Measurements from ENCODE around the gene SKIDA1. TPM values are rescaled to one million over a fixed set of nuclear protein-coding genes. Genes with fewer than 3 reads are reported as not detected.

Gene SKIDA1
- total and polyA plus RNA-seq, 4 experiments from 2014 or later: 0.13 to 0.94 (median 0.56) TPM

- intact Hi-C loops (cut with micrococcal nuclease): no loop called here
- Histone ChIP-seq H3K36me3 (ENCODE audit: insufficient read depth, low read length) (no peaks in the 10 kb centered on the region), H3K27ac (ENCODE audit: low read depth, low read length) (no peak overlapping the region), H3K4me3 (ENCODE audit: low read length in 2 of 2) (no peak overlapping the region), H3K9me3 (ENCODE audit: control insufficient read depth in 1 of 2, low read length in 2 of 2) (no peaks in the 10 kb centered on the region), H3K27me3 (ENCODE audit: insufficient read depth, low read length) (peaks cover 35% of the 10 kb centered on the region), H3K4me1 (ENCODE audit: insufficient read depth, low read length) (peaks cover 18% of the 10 kb centered on the region)
- DNase-seq: no peak
- CTCF ChIA-PET (ENCODE audit: partially characterized antibody): no interaction called here
- no peak overlapping the region for H3K27ac Mint-ChIP-seq
- POLR2A ChIA-PET (ENCODE audit: partially characterized antibody): interaction anchor here (1.1 to 1.2 kb wide), 2 partner anchors 17 to 25 kb away, joined by 3 to 4 read pairs; no protein-coding TSS in a partner anchor
- H3K27me3 Mint-ChIP-seq: peaks cover 27 to 31% of the 10 kb centered on the region in 2 donors
- H3K4me3 Mint-ChIP-seq: no peak overlapping the region
- H3K4me1 Mint-ChIP-seq: peaks cover 4 to 22% (median 6%) of the 10 kb centered on the region in 4 donors
- H3K9me3 Mint-ChIP-seq: peaks cover 0 to 3% (median 0%) of the 10 kb centered on the region in 8 donors
- H3K36me3 Mint-ChIP-seq: no peaks in the 10 kb centered on the region
Measured at GRCh38 chr10:21501091-21501490, 24.4 kb downstream of the SKIDA1 start.

- no peak overlapping the region for H3K27ac ChIP-seq (ENCODE audit: low read depth, low read length)
- no peak for DNase-seq
- POLR2A ChIA-PET (ENCODE audit: partially characterized antibody): interaction anchor here (1.1 to 1.2 kb wide), 2 partner anchors 18 to 26 kb away, joined by 3 to 4 read pairs; no protein-coding TSS in a partner anchor
- Mint-ChIP-seq H3K27me3 (peaks cover 24 to 30% of the 10 kb centered on the region in 2 donors), H3K9me3 (peaks cover 0 to 3% (median 0%) of the 10 kb centered on the region in 8 donors), H3K4me1 (peaks cover 5 to 24% (median 7%) of the 10 kb centered on the region in 4 donors), H3K36me3 (no peaks in the 10 kb centered on the region), H3K4me3 (no peak overlapping the region), H3K27ac (no peak overlapping the region)
- intact Hi-C loops (cut with micrococcal nuclease): no loop called here
- CTCF ChIA-PET (ENCODE audit: partially characterized antibody): no interaction called here
- peaks cover 18% of the 10 kb centered on the region for H3K4me1 ChIP-seq (ENCODE audit: insufficient read depth, low read length)
- peaks cover 35% of the 10 kb centered on the region for H3K27me3 ChIP-seq (ENCODE audit: insufficient read depth, low read length)
- no peak overlapping the region for H3K4me3 ChIP-seq (ENCODE audit: low read length in 2 of 2)
- no peaks in the 10 kb centered on the region for H3K9me3 ChIP-seq (ENCODE audit: control insufficient read depth in 1 of 2, low read length in 2 of 2)
- H3K36me3 ChIP-seq (ENCODE audit: insufficient read depth, low read length): no peaks in the 10 kb centered on the region
Measured at GRCh38 chr10:21500578-21500910, 24.9 kb downstream of the SKIDA1 start.

- Mint-ChIP-seq H3K9me3 (peaks cover 0 to 3% (median 0%) of the 10 kb centered on the region in 8 donors), H3K4me3 (peak overlapping the region in 4 of 8 donors; percentile 5 to 47 (median 18)), H3K27ac (no peak overlapping the region), H3K4me1 (peaks cover 9 to 30% (median 12%) of the 10 kb centered on the region in 4 donors), H3K27me3 (peaks cover 29 to 35% of the 10 kb centered on the region in 2 donors), H3K36me3 (no peaks in the 10 kb centered on the region)
- DNase-seq: peak in 1 of 5 donors; percentile 11
- ChIA-PET POLR2A (ENCODE audit: partially characterized antibody) (interaction anchor here (1.1 to 1.2 kb wide), 2 partner anchors 18 to 26 kb away, joined by 3 to 4 read pairs; no protein-coding TSS in a partner anchor), CTCF (ENCODE audit: partially characterized antibody) (no interaction called here)
- H3K27ac ChIP-seq (ENCODE audit: low read depth, low read length): no peak overlapping the region
- H3K27me3 ChIP-seq (ENCODE audit: insufficient read depth, low read length): peaks cover 40% of the 10 kb centered on the region
- H3K36me3 ChIP-seq (ENCODE audit: insufficient read depth, low read length): no peaks in the 10 kb centered on the region
- intact Hi-C loops (cut with micrococcal nuclease): loop anchor here (5.0 to 10.0 kb wide), 4 partner anchors 752 to 1595 kb away; partner anchors contain the start of genes BMI1 and MSRB2
- peaks cover 24% of the 10 kb centered on the region for H3K4me1 ChIP-seq (ENCODE audit: insufficient read depth, low read length)
- no peak overlapping the region for H3K4me3 ChIP-seq (ENCODE audit: low read length in 2 of 2)
- H3K9me3 ChIP-seq (ENCODE audit: control insufficient read depth in 1 of 2, low read length in 2 of 2): no peaks in the 10 kb centered on the region
Measured at GRCh38 chr10:21499701-21500577, 25.5 kb downstream of the SKIDA1 start.

DNA sequence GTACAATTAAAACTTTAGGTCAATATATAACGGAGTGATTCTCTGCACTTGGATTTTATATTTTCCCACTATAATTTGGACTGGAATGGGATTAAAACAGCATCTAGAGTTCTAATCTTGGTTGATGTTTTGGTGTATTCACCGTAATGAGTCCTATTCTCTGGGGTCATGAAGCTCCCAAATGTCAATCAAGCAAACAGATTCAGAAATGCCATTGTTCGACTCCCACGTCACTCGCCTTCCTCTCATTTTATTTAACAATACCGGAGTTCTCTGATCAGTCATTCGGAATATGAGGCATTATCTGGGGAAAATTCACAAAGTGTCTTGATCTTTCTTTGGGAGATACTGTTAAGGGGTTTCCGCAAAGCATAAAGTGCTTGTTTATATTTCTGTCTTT lies 26.5 kb downstream of the SKIDA1 start:
- Histone ChIP-seq H3K27me3 (ENCODE audit: insufficient read depth, low read length) (peaks cover 50% of the 10 kb centered on the region), H3K27ac (ENCODE audit: low read depth, low read length) (no peak overlapping the region), H3K4me1 (ENCODE audit: insufficient read depth, low read length) (peaks cover 34% of the 10 kb centered on the region), H3K9me3 (ENCODE audit: control insufficient read depth in 1 of 2, low read length in 2 of 2) (no peaks in the 10 kb centered on the region), H3K36me3 (ENCODE audit: insufficient read depth, low read length) (no peaks in the 10 kb centered on the region), H3K4me3 (ENCODE audit: low read length in 2 of 2) (no peak overlapping the region)
- POLR2A ChIA-PET (ENCODE audit: partially characterized antibody): no interaction called here
- Mint-ChIP-seq H3K4me3 (peak overlapping the region in 1 of 8 donors; percentile 5), H3K27me3 (peaks cover 32 to 39% of the 10 kb centered on the region in 2 donors), H3K4me1 (peaks cover 12 to 34% (median 16%) of the 10 kb centered on the region in 4 donors), H3K27ac (peak overlapping the region in 1 of 7 donors; percentile 2), H3K9me3 (peaks cover 0 to 3% (median 0%) of the 10 kb centered on the region in 8 donors), H3K36me3 (no peaks in the 10 kb centered on the region)
- intact Hi-C loops (cut with micrococcal nuclease): loop anchor here (5.0 to 10.0 kb wide), 4 partner anchors 753 to 1596 kb away; partner anchors contain the start of genes BMI1 and MSRB2
- DNase-seq: no peak
- CTCF ChIA-PET (ENCODE audit: partially characterized antibody): interaction anchor here (1.1 kb wide), 1 partner anchor 51 kb away, joined by 3 read pairs; no protein-coding TSS in a partner anchor

DNA sequence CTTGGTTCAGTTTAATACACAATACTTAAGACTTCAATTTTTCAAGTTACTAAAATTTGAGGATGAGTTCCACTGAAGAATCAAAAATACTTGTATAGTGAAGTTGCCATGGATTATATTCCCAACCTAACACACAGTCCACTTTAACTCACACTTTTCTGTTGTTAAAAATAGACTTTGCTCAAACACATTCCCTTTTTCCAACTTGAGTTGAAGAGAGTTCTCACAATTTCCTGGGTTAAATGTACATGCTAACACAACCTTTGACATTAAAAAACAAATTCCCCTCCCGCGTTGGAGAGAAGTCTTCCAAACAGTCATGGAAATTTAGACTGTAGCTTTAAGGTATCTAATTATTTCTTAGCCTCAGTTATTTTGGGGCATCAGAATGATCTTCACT lies 27.1 kb downstream of the SKIDA1 start:
- peak overlapping the region in 7 of 8 donors; percentile 2 to 83 (median 11) for H3K4me3 Mint-ChIP-seq
- H3K27me3 ChIP-seq (ENCODE audit: insufficient read depth, low read length): peaks cover 56% of the 10 kb centered on the region
- no peak overlapping the region for H3K4me3 ChIP-seq (ENCODE audit: low read length in 2 of 2)
- H3K4me1 ChIP-seq (ENCODE audit: insufficient read depth, low read length): peaks cover 34% of the 10 kb centered on the region
- no peaks in the 10 kb centered on the region for H3K36me3 ChIP-seq (ENCODE audit: insufficient read depth, low read length)
- H3K27me3 Mint-ChIP-seq: peaks cover 36 to 42% of the 10 kb centered on the region in 2 donors
- intact Hi-C loops (cut with micrococcal nuclease): loop anchor here (5.0 to 10.0 kb wide), 4 partner anchors 754 to 1596 kb away; partner anchors contain the start of genes BMI1 and MSRB2
- H3K27ac Mint-ChIP-seq: peak overlapping the region in 1 of 7 donors; percentile 1
- CTCF ChIA-PET (ENCODE audit: partially characterized antibody): interaction anchor here (0.8 to 3.7 kb wide), 5 partner anchors 18 to 455 kb away, joined by 3 to 44 read pairs (median 4); no protein-coding TSS in a partner anchor
- no peak overlapping the region for H3K27ac ChIP-seq (ENCODE audit: low read depth, low read length)
- DNase-seq: no peak
- H3K9me3 Mint-ChIP-seq: peaks cover 0 to 3% (median 0%) of the 10 kb centered on the region in 8 donors
- POLR2A ChIA-PET (ENCODE audit: partially characterized antibody): interaction anchor here (1.5 to 4.7 kb wide), 4 partner anchors 20 to 939 kb away, joined by 4 to 57 read pairs (median 12); partner anchors contain the start of gene SKIDA1
- no peaks in the 10 kb centered on the region for H3K9me3 ChIP-seq (ENCODE audit: control insufficient read depth in 1 of 2, low read length in 2 of 2)
- no peaks in the 10 kb centered on the region for H3K36me3 Mint-ChIP-seq
- H3K4me1 Mint-ChIP-seq: peaks cover 12 to 36% (median 17%) of the 10 kb centered on the region in 4 donors

DNA sequence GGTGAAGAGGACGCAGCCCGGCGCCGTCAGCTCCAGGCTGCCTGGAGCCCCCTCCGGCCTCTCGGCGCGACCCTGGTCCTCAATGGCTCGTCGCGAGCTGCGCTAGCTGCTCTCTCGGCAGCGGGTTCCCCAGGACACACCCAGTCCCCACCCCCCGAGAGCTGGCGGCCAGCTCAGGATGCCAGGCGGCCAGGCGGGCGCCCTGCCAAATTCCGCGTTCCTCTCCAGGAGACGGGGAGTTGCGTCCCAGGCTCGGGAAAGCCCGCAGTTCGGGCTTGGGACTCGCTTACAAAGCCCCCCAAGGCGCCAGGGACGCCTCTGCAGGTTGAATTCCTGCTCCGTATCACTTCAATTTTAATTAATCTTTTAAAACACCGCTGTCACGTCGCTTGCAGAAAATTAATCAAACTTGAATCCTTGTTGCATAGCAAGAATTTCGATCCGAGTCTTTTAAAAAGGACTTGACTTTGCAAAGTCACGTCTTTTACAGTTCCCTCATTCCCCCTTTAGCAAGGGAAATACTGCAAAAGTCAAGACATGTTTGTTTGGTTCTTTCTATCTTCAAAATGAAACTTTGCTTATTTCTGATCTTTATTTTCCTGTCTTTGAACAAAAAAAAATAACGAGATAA lies 28.2 kb downstream of the SKIDA1 start:
- Mint-ChIP-seq H3K27me3 (peaks cover 39 to 47% of the 10 kb centered on the region in 2 donors), H3K4me3 (peak overlapping the region; percentile 58 to 87 (median 79)), H3K36me3 (no peaks in the 10 kb centered on the region), H3K9me3 (peaks cover 0 to 3% (median 0%) of the 10 kb centered on the region in 8 donors), H3K27ac (peak overlapping the region in 1 of 7 donors; percentile 1), H3K4me1 (peaks cover 12 to 36% (median 17%) of the 10 kb centered on the region in 4 donors)
- Histone ChIP-seq H3K27ac (ENCODE audit: low read depth, low read length) (no peak overlapping the region), H3K4me1 (ENCODE audit: insufficient read depth, low read length) (peaks cover 34% of the 10 kb centered on the region), H3K36me3 (ENCODE audit: insufficient read depth, low read length) (no peaks in the 10 kb centered on the region), H3K27me3 (ENCODE audit: insufficient read depth, low read length) (peaks cover 60% of the 10 kb centered on the region), H3K9me3 (ENCODE audit: control insufficient read depth in 1 of 2, low read length in 2 of 2) (no peaks in the 10 kb centered on the region), H3K4me3 (ENCODE audit: low read length in 2 of 2) (peak overlapping the region; percentile 13 to 66)
- intact Hi-C loops (cut with micrococcal nuclease): loop anchor here (1.0 to 10.0 kb wide), 6 partner anchors 20 to 1598 kb away; partner anchors contain the start of genes BMI1, MLLT10 and MSRB2
- ChIA-PET POLR2A (ENCODE audit: partially characterized antibody) (interaction anchor here (0.9 to 4.7 kb wide), 10 partner anchors 15 to 940 kb away, joined by 3 to 57 read pairs (median 4); partner anchors contain the start of genes MLLT10 and SKIDA1), CTCF (ENCODE audit: partially characterized antibody) (interaction anchor here (0.6 to 3.7 kb wide), 20 partner anchors 11 to 1492 kb away, joined by 3 to 44 read pairs (median 6); partner anchors contain the start of genes MLLT10 and SKIDA1)
- peak in 1 of 5 donors; percentile 42 for DNase-seq
